ENCODE results near the gene SOHLH1.

SOHLH1 gene

DNA sequence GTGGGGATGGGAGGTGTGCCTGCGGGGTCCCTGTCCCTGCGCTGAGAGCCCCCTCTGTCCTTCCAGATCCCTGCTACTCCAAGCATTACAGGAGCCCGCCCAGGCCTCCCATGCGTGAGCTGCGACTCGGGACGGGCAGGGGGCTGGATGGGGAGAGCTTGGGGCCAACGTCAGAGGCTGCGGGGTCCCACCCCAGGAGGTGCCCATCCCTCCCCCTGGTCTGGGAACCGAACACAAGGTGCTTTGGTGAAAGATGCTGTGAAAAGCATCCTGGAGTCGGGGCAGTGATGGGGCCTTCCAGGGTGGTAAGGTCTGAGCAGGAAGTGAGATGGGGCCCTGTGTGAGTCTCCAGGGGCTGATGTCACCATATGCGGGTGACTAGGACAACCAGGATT, 33.5 kb downstream of the SOHLH1 start:
- DNase-seq (ENCODE audit: low read depth): no peak
- no peak overlapping the region for H3K4me3 ChIP-seq (ENCODE audit: low read depth, low read length)

GRCh38 chr9:135664801-135665794, 34.2 kb downstream of the SOHLH1 start:
- DNase-seq (ENCODE audit: low read depth): no peak
- no peak overlapping the region for H3K4me3 ChIP-seq (ENCODE audit: low read depth, low read length)

DNA sequence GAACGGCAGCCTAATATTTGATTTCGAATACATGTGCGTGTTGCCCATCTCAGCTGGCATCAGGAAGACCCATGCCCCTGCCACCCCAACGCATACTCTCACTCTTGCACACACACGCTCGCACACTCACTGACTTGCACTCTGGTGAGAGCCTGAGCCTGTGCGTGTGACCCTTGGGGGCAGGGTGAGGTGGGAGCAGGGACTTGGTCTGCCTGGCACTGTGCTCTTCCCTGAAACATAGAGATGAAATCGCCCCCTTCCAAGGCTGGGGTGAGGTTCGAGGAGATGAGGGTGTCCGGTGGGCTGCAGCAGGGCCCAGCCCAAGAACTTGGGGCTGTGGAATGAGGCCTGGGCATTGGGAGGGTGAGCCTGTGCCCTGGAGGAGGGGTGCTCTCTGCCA, 35.0 kb downstream of the SOHLH1 start:
- no peak for DNase-seq (ENCODE audit: low read depth)
- H3K4me3 ChIP-seq (ENCODE audit: low read depth, low read length): no peak overlapping the region

GRCh38 chr9:135663857-135664256, 35.4 kb downstream of the SOHLH1 start:
- H3K4me3 ChIP-seq (ENCODE audit: low read depth, low read length): no peak overlapping the region
- no peak for DNase-seq (ENCODE audit: low read depth)

DNA sequence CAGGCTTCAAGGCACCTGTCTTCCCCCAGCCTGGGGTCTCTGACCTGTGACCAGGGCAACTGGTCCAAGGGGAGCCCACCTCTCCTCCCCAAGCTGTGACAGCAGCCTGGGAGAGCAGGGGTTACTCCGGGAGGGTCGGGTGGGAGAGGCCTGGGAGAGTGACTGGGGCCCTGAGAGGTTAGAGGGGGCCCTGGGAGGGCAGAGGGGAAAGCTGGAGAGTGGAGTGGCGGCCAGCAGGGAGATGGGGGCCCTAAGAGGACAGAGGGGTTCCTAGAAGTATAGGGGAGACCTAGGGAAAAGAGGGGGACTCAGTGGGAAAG, 35.9 kb downstream of the SOHLH1 start:
- H3K4me3 ChIP-seq (ENCODE audit: low read depth, low read length): no peak overlapping the region
- no peak for DNase-seq (ENCODE audit: low read depth)

- no peak within 1 kb of the TSS for H3K4me3 ChIP-seq (ENCODE audit: low read depth, low read length)
- peak; percentile 5 for DNase-seq (ENCODE audit: low read depth)
Observed at GRCh38 chr9:135662758-135663450, 36.4 kb downstream of the SOHLH1 start, which contains the start of gene LCN9. Gene LCN9 (plus strand): TSS chr9:135663309. CDS start chr9:135663322, 13 bp downstream.

DNA sequence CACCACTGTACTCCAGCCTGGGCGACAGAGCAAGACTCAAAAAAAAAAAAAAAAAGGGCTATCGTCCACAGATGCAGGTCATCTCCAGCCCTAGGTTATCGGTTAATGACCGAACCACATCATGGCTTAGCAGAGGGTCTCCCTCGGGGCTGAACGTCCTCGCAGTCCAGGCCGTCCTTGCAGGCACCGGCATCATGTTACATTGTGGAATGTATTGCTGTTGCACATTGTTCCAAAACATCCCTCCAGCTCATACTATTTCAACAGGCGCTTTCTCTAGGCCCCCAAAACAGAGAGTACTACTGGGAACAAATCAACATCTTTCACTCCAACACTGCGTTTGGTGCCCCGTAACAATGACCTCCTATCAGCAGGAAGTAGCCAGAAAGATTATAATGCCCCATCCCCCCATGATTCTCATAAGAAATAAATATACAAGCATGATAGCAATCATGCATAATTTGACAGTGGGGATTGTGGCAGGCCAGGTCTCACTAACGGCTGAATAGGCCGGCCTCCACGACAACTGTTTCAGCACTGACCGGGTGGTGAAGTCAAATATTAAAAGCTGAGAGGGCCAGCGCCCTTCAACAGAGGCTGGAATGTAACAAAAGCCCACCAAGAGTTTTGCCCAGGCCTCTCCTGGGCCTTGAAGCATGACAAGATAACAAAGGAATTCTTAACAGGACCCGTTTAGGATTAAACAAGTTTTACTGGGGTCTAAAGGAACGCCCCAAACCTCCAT, 37.3 kb downstream of the SOHLH1 start:
- no peak for DNase-seq (ENCODE audit: low read depth)
- H3K4me3 ChIP-seq (ENCODE audit: low read depth, low read length): no peak overlapping the region

- H3K4me3 ChIP-seq (ENCODE audit: low read depth, low read length): no peak overlapping the region
- DNase-seq (ENCODE audit: low read depth): no peak
Observed at GRCh38 chr9:135660407-135660806, 38.9 kb downstream of the SOHLH1 start.

- no peak overlapping the region for H3K4me3 ChIP-seq (ENCODE audit: low read depth, low read length)
- no peak for DNase-seq (ENCODE audit: low read depth)
Observed at GRCh38 chr9:135659252-135659651, 40.0 kb downstream of the SOHLH1 start.

DNA sequence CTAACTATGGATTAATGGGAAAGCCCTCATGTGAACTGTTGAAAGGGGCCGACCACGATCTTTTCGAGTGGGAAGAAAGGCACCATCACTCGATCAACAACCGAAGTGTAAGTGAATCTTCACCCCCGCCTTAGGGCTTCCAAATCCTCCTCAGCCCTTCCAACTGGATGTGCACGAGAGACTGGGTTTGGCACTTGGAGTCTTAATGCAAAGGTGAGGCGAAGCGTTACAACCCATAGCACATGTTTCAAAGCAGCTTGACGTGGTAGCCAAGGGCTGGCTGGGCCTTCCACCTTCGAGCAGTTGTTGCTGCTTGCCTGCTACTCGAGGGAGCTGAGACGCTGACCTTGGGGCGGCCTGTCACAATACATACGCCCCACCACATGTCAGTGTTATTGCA, 41.9 kb downstream of the SOHLH1 start:
- DNase-seq (ENCODE audit: low read depth): no peak
- no peak overlapping the region for H3K4me3 ChIP-seq (ENCODE audit: low read depth, low read length)

- H3K4me3 ChIP-seq (ENCODE audit: low read depth, low read length): no peak overlapping the region
- DNase-seq (ENCODE audit: low read depth): no peak
Observed at GRCh38 chr9:135655317-135655716, 44.0 kb downstream of the SOHLH1 start.

DNA sequence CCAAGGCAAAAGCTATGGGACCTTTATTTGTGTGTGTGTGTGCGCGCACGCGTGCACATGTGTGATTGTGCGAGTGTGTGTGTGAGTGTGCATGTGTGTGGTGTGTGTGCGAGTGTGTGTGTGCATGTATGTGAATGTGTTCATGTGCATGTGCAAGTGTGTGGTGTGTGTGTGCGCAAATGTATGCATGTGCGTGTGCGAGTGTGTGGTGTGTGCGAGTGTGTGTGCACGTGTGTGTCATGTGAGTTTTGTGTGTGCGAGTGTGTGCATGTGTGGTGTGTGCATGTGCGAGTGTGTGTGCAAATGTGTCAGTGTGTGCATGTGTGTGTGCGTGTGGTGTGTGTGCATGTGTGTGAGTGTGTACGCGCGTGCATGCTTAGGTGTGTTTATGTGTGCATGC, 48.9 kb downstream of the SOHLH1 start:
- H3K4me3 ChIP-seq (ENCODE audit: low read depth, low read length): no peak overlapping the region
- DNase-seq (ENCODE audit: low read depth): no peak

GRCh38 chr9:135649508-135649907, 49.8 kb downstream of the SOHLH1 start:
- DNase-seq (ENCODE audit: low read depth): no peak

DNA sequence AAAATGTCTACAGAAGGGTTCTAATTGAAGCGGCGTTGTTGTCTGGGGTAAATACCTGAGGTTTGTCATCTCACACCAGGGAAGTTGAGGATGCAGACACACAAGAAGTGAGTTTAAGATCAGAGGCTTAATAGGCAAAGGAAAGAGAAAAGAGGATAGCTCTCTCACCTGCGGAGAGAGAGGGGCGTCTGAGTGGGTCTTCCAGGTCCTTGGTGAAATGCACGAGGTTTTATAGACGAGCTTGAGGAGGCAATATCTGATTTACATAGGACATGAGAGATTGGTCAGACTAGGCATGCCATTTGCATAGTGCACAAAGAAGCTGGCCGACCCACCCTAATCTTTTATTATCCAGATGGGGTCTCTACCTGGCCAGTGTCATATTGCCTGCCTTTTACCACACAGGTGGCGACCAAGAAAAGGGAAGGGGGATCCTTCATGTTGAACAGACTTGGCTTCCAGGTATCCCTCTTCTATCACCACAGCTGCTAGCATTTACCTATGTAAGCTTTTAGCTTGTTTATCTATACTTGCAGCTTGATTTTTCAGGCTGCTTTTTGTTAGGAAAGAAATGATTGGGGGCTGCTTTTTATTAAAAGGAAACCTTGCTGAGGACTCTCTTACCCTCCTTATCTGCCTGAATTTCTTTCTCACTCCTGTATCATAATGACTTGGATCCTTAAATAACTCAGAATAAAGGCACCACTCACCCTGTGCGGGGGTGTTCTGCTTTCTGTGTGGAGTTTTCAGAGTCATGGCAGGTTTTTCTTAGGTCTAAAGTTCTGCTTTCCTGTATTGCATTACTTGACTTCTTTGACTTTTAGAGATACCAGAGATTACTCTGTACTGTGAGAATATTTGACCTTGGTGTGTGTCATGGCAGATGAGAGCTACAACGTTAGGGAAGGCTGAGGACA, 50.5 kb downstream of the SOHLH1 start:
- DNase-seq (ENCODE audit: low read depth): no peak
- H3K4me3 ChIP-seq (ENCODE audit: low read depth, low read length): no peak overlapping the region

More at GRCh38 chr9:135649508-135649907, 49.8 kb downstream of the SOHLH1 start:
- H3K4me3 ChIP-seq (ENCODE audit: low read depth, low read length): no peak overlapping the region

- H3K4me3 ChIP-seq (ENCODE audit: low read depth, low read length): no peak overlapping the region
- no peak for DNase-seq (ENCODE audit: low read depth)
Observed at GRCh38 chr9:135647884-135648283, 51.4 kb downstream of the SOHLH1 start.

- no peak for DNase-seq (ENCODE audit: low read depth)
- H3K4me3 ChIP-seq (ENCODE audit: low read depth, low read length): no peak overlapping the region
Observed at GRCh38 chr9:135644631-135645218, 54.6 kb downstream of the SOHLH1 start.
